ENCODE measurements around the gene HERC3. TPM values are rescaled to one million over a fixed set of nuclear protein-coding genes. Genes with fewer than 3 reads are reported as not detected.

The HERC3 gene
- total and polyA plus RNA-seq, 2 of the 13 experiments (the other 11 are each of a cell fraction or from before 2014, with no cell fraction given): 3.8 to 6.2 TPM

DNA sequence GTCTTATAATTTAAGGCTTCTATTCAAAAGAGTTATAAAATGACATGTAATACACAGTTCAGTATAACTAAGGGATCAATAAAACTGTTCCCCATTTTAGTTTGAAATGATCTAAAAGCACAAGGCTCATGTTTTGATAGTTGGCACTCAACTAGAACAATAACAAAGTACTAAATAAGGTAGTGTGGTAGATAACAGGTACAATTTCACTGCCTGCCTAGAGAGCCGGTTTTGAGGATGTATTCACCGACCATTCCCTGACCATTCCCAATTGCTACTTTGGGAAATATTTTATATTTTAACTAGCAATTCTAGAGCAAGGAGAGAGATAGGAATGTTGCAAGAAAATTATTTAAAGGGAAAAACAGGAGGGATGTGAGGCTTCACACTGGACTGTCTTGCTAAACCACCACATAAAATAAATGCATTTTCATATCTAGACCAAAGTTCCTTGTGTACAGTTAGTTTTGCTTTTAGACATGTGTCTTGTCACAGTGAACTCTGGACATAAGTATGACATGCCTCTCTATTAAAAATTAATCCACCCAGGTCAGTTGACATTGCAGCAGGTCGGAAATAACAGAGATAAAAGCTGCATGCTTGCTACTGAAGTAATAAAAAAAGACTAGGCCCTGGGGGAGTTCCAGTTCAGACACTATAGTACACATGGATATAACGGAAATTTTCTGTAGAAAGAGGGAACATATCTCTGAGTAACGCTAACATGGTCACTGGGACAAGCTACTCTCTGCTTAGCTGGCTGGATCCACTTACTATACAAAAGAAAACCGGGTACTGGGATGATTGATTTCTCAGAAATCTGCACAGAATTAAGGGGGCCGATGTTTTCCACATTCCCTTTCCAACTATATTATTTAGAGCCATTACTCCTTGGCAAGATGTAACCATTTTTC is 161.6 kb downstream of the HERC3 start:
- no peaks in the 10 kb centered on the region for H3K9me3 ChIP-seq (ENCODE audit: low read length)
- CTCF ChIA-PET (ENCODE audit: low intra/inter-chr PET ratio, low total read pairs): no interaction called here
- intact Hi-C loops (cut with micrococcal nuclease; ENCODE audit: unreplicated experiment) (loop anchor here (2.0 to 5.0 kb wide), 2 partner anchors 58 to 359 kb away; no protein-coding TSS in a partner anchor), in situ Hi-C loops (cut with HindIII; ENCODE audit: extremely low pct_ligation_motif_present, low pct_unique_long_range_greater_than_20kb) (no loop called here)
- POLR2A ChIA-PET: interaction anchor here (1.4 to 1.5 kb wide), 2 partner anchors 53 to 56 kb away, joined by 4 to 9 read pairs; no protein-coding TSS in a partner anchor
- peaks cover 10 to 29% of the 10 kb centered on the region in 2 experiments for H3K36me3 ChIP-seq (replicated peaks in 1 of 2; ENCODE audit: control insufficient read depth in 1 of 2, insufficient read depth in 2 of 2, low read length in 2 of 2)
- H2AFZ ChIP-seq (ENCODE audit: low read length): no peak overlapping the region
- ATAC-seq (peak; percentile 90), DNase-seq (ENCODE audit: low spot score) (peak; percentile 94), FAIRE-seq (no peak)
- H3K4me1 ChIP-seq (ENCODE audit: insufficient read depth, low read length): peaks cover 71% of the 10 kb centered on the region
- WGBS (ENCODE audit: low lambda C conversion rate): 13% methylated on average over 7 of the region's 7 CpGs
- H3K9ac ChIP-seq (ENCODE audit: insufficient read depth, low read depth, low read length): peak overlapping the region; percentile 48
- peak overlapping the region in 1 of 3 experiments; percentile 25; a peak in 1 of 6 replicates for H3K4me3 ChIP-seq (replicated peaks in 1 of 3; ENCODE audit: insufficient read depth in 1 of 3, low read depth in 2 of 3, low read length in 3 of 3)
- H4K20me1 ChIP-seq (ENCODE audit: insufficient read depth, low read length): no peaks in the 10 kb centered on the region
- peak overlapping the region; percentile 84 for H3K27ac ChIP-seq (ENCODE audit: extremely low read length, insufficient read depth, low read length)
- no peaks in the 10 kb centered on the region for H3K79me2 ChIP-seq (ENCODE audit: insufficient read depth, low read length)
- TSS peak; percentile 73 for BruUV-seq (replicated peaks)
- no peaks in the 10 kb centered on the region for H3K27me3 ChIP-seq (ENCODE audit: control insufficient read depth in 1 of 2, insufficient read depth in 2 of 2, low read length in 2 of 2)
- peak overlapping the region; percentile 56 for H3K4me2 ChIP-seq (ENCODE audit: low read depth, low read length)
- no peak for TF ChIP-seq AKNA (CRISPR knock-in tag; IDR thresholded peaks at IDR 0.05; ENCODE audit: borderline replicate concordance)
- TF ChIP-seq ZSCAN29 (CRISPR knock-in tag; conservative IDR thresholded peaks at IDR 0.05): no peak
- TF ChIP-seq ZNF407 (CRISPR knock-in tag; IDR thresholded peaks at IDR 0.05; ENCODE audit: not compliant biosample characterization): no peak
- TF ChIP-seq PLSCR1 (CRISPR knock-in tag; IDR thresholded peaks at IDR 0.05; ENCODE audit: borderline replicate concordance): no peak
- no peak for TF ChIP-seq ZFYVE20 (CRISPR knock-in tag; IDR thresholded peaks at IDR 0.05; ENCODE audit: borderline replicate concordance, low read depth)
- peak; percentile 39; the same call in 1 of the 2 replicates for TF ChIP-seq MIER3 (CRISPR knock-in tag; IDR thresholded peaks at IDR 0.05; ENCODE audit: borderline replicate concordance)
- TF ChIP-seq GATAD2A (CRISPR knock-in tag; IDR thresholded peaks at IDR 0.05): peak; percentile 72
